Activated CD4-positive, alpha-beta T cell treated with anti-CD3 and anti-CD28 coated beads, Interleukin-10, Interleukin-2, amounts not matched to agents 100 ng/mL and 50 ng/mL, durations not matched to agents 16 hours and 8 hours (primary cell): ENCODE data around the gene GPR139.

Source experiments
- DNase-seq: peaks from one replicate; pipeline ENCODE4 v3.0.0-alpha.2; 2020

Gene GPR139

GRCh38 chr16:20051611-20052010 lies 22.1 kb downstream of the GPR139 start:
- DNase-seq, result no peak

GRCh38 chr16:20051147-20051546 lies 22.5 kb downstream of the GPR139 start:
- no peak for DNase-seq

DNA sequence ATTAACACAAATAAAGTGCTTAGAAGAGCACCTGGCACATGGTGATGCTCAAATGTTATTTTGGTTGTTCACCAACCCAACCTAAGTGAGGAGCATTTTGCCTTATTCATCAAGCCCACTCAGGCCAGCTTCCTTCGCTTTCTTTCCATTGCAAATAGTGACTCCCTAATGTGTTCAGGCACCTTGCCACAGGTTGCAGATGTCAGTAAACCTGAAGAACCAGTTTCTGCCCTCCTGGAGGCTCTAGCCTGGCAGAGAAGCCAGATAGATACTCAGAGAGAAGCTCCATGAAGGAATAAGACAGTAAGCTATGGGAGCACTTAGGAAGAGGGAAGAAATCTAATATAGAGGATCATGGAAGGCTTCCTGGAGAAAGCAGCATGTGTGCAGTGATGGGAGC lies 23.9 kb downstream of the GPR139 start:
- no peak for DNase-seq

- DNase-seq, result no peak
Measured at GRCh38 chr16:20045886-20046285, 27.8 kb downstream of the GPR139 start.

DNA sequence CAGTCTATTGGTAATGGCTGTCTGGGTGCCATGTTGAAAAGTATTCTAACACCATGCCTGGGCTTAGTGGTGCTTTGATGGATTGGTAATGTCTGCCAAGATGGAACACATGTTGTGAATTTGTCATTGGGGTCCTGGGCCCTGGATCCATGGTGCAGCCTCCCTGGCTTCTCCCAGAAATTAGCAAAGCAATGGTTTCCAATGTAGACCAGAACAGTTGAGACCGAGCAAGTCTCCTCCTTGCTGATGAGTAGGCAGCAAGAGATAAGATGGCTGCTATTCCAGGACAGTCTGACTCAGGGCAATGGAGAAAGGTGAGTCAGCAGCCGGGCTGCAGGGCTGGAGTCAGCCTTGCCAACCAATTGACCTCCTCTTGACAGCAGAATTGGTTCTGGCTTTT lies 30.8 kb downstream of the GPR139 start:
- DNase-seq, result no peak

DNA sequence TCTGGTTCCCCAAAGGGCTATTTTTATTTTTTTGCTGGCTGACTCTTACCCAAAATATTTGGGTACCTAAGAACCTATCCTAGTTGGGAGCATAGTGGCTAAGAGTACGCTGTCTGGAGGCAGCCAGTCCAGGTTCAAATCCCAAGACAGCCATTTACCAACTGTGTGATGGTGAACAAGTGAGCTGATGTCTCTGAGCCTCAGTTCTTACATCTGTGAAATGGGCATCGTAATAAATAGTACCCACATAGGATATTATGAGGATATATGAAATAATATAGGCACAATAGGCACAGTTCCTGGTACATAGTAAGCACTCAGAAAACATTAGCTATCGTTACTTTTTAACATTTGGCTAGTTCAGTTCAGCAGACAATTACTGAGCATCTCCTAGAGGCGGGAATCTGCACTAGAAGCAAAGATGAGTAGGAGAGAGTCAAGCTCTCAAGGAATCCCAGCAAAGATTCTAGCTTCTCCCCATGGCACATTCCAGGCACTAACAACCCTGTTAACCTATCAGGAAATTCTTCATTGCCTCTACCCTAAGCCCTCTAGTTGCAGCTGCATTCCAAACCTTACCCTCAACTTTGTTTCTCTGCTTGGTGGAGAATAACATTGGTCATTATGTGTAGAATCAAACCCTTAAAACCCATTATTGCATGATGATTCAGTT lies 31.6 kb downstream of the GPR139 start:
- no peak for DNase-seq

GRCh38 chr16:20040011-20040410 lies 33.7 kb downstream of the GPR139 start:
- DNase-seq, result no peak

- DNase-seq, result no peak
Measured at GRCh38 chr16:20029611-20030010, 44.1 kb downstream of the GPR139 start.

DNA sequence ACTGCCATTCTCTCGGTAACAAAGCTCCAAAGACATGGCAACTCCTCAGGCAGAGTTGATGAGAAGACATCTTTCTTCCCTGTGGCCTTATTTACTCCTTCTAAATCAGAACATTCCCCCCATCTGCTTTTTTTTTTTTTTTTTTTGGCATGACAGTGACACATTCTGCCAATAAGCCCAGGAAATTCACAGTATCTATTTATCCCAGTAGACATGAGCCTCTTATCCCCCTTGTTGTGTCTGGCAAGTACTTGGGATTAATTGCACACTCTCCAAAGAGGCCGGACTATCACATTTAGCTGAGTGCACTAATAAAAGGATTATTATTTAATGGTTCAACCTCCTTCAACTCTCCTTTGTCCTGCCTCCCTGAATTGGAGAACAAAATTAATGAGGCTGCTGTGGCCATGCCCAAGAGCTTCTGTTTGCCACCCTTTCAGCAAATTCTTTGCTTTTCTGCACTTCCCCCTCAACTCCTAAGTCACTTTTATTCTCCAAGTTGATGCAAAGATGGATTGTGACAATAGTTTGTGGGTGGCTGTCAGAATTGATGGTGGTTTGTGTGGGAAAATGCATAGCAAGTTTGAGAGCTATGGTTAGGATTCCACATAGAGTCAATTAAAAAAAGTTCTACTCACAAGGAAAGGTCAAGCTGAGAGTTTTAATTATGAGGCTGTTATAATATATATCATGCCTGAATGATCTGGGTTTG lies 47.2 kb downstream of the GPR139 start:
- DNase-seq, result no peak

GRCh38 chr16:20023190-20023589 lies 50.5 kb downstream of the GPR139 start:
- DNase-seq, result no peak

DNA sequence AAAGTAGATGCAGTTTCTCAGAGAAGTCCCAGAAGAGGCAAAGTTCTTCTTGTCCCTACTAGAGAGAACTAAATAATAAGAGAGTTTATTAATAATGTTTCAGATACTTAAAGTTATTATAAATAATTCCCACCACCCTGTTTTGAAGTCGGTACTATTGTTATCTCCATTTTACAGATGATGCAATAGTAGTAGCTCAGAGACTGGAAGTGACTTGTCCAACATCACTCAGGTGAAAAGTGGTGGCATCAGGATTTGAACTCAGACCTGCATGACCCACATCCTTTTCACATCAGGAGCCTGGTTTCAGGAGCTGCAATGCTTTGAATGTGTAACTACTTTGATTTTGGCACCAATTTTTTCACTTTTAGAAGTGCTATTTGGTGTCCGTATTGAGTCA lies 52.7 kb downstream of the GPR139 start:
- DNase-seq, result no peak

GRCh38 chr16:20020083-20020482 lies 53.6 kb downstream of the GPR139 start:
- DNase-seq, result no peak

GRCh38 chr16:20016234-20016633 lies 57.5 kb downstream of the GPR139 start:
- no peak for DNase-seq

DNA sequence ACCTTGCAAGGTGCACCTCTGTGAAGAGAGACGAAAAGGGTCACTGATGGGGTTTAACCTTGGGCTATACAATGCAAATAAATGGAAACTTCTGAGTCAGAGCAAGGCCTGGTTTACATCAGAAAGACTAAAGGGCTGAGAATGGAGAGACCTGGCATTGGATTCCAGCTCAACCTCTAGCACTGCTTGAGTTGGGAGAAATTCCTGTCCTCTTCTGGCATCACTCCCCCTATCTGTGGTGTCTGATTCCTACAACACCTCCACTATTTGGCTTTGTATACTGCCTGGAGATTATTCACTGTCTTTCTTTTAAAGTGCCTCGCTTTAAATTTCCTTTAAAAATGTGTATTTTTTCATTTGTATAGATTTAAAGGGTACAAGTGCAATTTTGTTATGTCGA lies 68.8 kb downstream of the GPR139 start:
- DNase-seq, result no peak

- no peak for DNase-seq
Measured at GRCh38 chr16:20002936-20003335, 70.8 kb downstream of the GPR139 start.

DNA sequence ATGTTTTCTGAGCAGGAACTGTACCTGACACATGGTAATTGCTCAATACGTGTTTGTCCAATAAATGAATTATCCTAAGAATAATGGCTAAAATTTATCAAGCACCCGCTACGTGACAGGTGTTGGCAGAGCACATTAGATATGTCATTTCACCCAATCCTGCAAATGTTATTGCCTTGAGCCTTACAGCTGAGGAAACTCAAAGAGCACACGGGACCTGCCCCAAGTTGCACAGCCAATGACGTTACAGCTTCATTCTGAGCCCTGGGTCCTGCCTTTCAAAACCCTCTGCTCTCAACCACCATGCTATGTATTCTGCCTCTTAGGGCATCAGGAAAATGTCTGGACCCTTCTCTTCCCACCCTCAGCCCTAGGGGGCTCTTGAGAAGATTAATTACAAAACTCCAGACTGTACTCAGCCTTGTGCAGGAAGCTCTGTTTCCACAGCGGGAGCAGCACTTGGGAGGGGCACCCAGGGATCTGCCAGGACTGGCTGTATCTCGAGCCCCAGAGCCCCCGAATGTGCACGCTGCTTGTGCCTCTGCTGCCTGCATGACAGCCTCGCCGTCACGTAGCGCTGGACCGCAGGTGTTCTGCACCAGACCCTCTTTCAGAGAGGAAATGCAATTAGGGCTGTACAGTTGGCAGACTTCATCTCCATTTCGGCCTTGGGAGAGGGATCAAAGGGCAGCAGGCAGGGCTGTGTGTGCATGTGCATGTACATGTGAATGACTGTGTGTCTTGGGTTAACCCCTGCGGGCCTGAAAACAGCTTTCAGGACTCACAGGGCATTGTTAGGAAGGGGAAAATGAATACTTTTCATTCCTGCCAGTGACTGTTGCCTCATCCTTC lies 71.6 kb downstream of the GPR139 start:
- DNase-seq, result no peak

DNA sequence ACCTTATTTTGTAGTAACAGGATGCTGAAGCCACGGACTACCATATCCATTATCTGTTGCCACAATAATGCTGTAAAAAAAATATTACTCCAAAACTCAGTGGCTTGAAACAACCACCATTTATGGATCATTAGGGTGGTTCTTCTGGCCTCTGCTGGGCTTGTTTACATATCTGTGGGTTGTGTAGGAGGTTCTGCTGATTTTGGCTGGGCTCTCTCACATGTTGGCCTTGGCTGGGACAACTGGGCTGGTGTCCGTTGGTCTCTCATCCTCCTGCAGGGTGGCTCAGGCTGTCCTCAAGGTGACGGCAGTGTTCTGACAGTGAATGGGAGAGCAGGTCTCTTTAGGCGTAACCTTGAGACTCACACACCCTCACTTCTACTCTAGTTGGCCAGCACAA lies 76.0 kb downstream of the GPR139 start:
- no peak for DNase-seq

- DNase-seq, result no peak
Measured at GRCh38 chr16:19997264-19997663, 76.4 kb downstream of the GPR139 start.

DNA sequence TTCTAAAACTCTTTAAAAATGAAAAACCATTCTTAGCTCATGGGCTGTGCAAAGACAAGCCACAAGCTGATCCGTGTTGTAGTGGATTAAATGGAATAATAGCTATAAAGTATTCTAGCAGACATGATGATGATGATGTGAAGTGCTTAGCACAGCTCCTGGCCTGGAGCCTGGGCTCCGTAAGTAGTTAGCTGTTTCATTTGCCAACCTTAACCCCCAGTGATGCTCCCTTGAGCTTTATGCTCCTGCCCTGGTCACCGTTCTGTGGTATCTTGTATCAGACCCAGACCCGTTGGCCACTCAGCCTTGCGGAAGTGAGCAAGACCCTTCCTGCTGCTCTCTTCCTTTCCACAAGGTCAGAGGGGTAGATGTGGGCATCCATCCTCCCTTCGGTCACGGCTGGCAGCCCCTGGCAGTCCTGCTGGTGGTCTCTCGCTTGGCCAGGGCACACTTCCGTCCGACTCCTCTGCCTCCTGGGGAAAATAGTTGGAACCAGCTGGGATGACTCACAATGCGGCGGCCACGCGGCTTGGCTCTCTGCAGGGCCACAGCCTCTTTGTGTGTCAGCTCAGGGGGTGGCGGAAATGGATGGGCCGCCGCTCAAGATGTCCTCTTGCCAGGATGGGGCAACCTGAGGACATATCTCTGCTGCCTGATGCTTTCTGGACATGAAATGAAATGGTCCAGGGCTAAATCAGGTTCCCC lies 79.1 kb downstream of the GPR139 start:
- DNase-seq, result no peak

- no peak for DNase-seq
Measured at GRCh38 chr16:19991614-19992013, 82.1 kb downstream of the GPR139 start.

- no peak for DNase-seq
Measured at GRCh38 chr16:19984135-19984534, 89.6 kb downstream of the GPR139 start.
